Motor neuron (in vitro differentiated cells): ENCODE data around the gene LSG1. TPM values are rescaled to one million over a fixed set of nuclear protein-coding genes. Genes with fewer than 3 reads are reported as not detected.

Experiments
- ATAC-seq, 8 experiments: fragments of 200-7000 bp; cut with Tn5 transposase; replicated peaks in 6 of 8; 2 replicates each; pipeline ENCODE4 v1.8.0; 2021; ENCODE audit warnings: mild to moderate bottlenecking in 8 of 8, moderate library complexity in 8 of 8
- H3K27ac ChIP-seq, 2 donors: fragments of 250-450 bp; sonication (Bioruptor Pico); 2 replicates each; pipeline ENCODE4 v1.9.0; 2021; ENCODE audit warnings: antibody characterized with exemption in 2 of 2, mild to moderate bottlenecking in 2 of 2, moderate library complexity in 1 of 2
- H3K4me1 ChIP-seq, 2 donors: fragments of 250-450 bp; sonication (Bioruptor Pico); replicated peaks in 1 of 2; 2 replicates each; pipeline ENCODE4 v1.6.1; 2021; ENCODE audit warnings: antibody characterized with exemption in 2 of 2, mild to moderate bottlenecking in 2 of 2, moderate library complexity in 1 of 2
- H3K4me3 ChIP-seq, 5 donors: fragments of 250-450 bp; sonication (Bioruptor Pico); 2 replicates each; pipeline ENCODE4 v1.9.0; 2021; ENCODE audit warnings: antibody characterized with exemption in 5 of 5, mild to moderate bottlenecking in 5 of 5, moderate library complexity in 4 of 5
- WGBS, 10 experiments: fragments of 450-650 bp; shearing (Covaris generic); methylation state at CpG; one replicate each; pipeline ENCODE4 v1.0.0; 2022; 5-methylcytosine and 5-hydroxymethylcytosine counted together
- in situ Hi-C, 9 experiments: fragments of 400-800 bp; cut with MboI; loops; one replicate each; pipeline ENCODE4 v1.15.0; 2021; ENCODE audit warnings: low sequenced_read_pairs in 9 of 9, low pct_unique_long_range_greater_than_20kb in 2 of 9; ENCODE audit not compliant: unreplicated experiment in 9 of 9
- total RNA-seq, 8 experiments: library from RNA; unstranded; fragments of 300-600 nt; gene quantifications; 2 replicates each; pipeline versions ENCODE4 v1.2.3 to v1.2.4, GENCODE V29; 2022

LSG1 gene
- total RNA-seq, 8 experiments from 2014 or later: 16.9 to 42.7 (median 27.3) TPM

DNA sequence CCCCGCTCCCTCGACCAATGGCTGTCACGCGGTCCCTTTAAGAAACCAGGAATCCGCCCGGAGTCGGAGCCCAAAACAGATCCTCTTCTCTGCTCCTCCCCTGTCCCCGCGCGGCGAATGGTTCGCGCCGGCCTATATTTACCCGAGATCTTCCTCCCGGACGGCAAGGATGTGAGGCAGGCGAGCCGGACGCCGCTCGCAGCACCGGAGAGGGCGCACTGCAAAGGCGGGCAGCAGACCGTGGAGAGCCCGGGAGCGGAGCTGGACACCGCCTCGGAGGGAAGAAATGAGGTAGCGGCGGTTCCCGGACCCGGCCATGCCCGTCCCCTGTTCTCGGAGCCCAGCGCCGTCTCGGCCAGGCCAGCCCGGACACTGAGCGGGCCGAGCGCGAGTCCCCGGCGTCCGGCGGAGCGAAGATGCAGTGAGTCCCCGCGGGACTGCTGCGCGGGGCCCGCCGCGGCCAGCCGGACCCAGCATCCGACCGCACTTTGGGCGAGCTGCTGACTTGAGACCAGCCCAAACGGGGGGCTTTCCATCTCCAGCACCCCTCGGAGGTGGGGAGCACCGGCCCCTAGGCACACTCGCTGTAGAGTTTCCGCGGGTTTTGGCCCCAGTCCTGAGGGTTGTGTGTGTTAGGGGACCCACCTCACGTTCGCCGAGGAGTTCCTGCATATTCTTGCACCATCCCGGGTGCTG lies 13.9 kb upstream of the LSG1 start, which contains the start of gene FAM43A:
Gene FAM43A, plus strand, starts transcription at position 166 of the 696 bp plus-strand sequence. CDS start 944 bp downstream, outside the sequence.
- Histone ChIP-seq H3K27ac (no peak within 1 kb of the TSS), H3K4me1 (peaks cover 4 to 7% of the 10 kb centered on the region in 2 donors), H3K4me3 (peak within 1 kb of the TSS; percentile 39 to 47 (median 42))
- WGBS, 10 experiments: 0 to 4% (median 0%) methylated on average over 1 to 34 of the region's 70 CpGs; no CpG with 5 or more reads in 1 of the 10 experiments
- ATAC-seq: peak; percentile 49 to 80 (median 65)
- in situ Hi-C loops: loop anchor here (10.0 to 25.0 kb wide), 10 partner anchors 176 to 851 kb away; partner anchors contain the start of genes XXYLT1 (in 2 of the 9) and PPP1R2 (in 1 of the 9)

DNA sequence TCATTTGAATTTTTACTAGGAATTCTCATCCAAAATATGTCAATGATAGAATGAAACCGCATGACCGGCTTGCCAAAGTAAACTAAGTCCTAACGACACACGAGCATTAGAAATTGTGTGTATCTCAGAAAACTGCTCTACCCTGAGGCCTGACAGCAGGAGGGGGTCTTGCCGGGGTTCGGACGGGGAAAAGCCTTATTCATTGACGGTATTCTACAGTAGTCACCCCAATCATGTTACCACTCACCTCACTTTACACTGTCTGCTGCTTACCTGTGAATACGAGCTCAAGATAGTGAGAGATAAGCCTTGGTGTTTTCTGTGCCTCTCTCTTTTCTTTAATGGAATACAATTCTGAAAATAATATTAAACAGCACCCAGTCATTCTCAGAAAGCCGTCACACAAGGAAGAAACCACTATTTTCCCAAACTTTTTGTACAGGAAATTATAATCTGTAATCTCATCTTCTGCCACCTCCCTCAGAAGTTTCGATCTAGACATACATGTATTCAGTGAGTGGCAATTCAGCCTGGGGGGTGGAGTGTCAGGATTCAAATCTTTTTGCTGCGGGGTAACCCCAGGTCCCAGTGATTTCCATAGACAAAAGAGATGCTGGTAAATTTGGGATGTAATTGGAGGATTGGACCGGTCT lies 13.2 kb upstream of the LSG1 start:
- Histone ChIP-seq H3K27ac (no peak overlapping the region), H3K4me3 (peak overlapping the region; percentile 39 to 47 (median 42)), H3K4me1 (peaks cover 4 to 5% of the 10 kb centered on the region in 2 donors)
- no peak for ATAC-seq
- in situ Hi-C loops: loop anchor here (10.0 to 25.0 kb wide), 10 partner anchors 177 to 852 kb away; partner anchors contain the start of genes XXYLT1 (in 2 of the 9) and PPP1R2 (in 1 of the 9)
- 36 to 80% (median 62%) methylated on average over 2 to 13 of the region's 13 CpGs for WGBS, 10 experiments

DNA sequence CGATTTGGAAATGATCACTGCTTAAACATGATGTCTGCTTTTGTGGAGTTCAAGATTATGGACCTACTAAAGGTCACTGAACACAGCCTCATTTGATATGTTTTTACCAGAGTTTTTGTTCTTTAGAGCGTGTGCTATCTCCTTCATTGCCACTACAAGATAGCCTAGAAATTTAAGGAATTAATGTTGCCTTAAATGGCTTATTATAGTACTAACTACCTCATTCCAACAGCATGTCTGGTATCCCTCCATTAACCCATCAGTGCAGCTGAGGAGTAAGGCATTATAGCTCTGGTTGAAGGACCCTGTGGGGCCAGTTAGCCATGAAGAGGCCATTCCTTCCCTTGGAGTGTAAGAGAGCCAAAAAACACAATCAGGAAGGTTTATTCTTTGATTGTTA lies 11.4 kb upstream of the LSG1 start:
- Histone ChIP-seq H3K4me1 (peaks cover 4 to 5% of the 10 kb centered on the region in 2 donors), H3K4me3 (no peak overlapping the region), H3K27ac (no peak overlapping the region)
- in situ Hi-C loops: loop anchor here (10.0 to 25.0 kb wide), 10 partner anchors 179 to 854 kb away; partner anchors contain the start of genes XXYLT1 (in 2 of the 9) and PPP1R2 (in 1 of the 9)
- 70 to 100% (median 90%) methylated on average over 1 to 2 of the region's 2 CpGs; no CpG with 5 or more reads in 4 of the 10 experiments for WGBS, 10 experiments
- ATAC-seq: no peak

DNA sequence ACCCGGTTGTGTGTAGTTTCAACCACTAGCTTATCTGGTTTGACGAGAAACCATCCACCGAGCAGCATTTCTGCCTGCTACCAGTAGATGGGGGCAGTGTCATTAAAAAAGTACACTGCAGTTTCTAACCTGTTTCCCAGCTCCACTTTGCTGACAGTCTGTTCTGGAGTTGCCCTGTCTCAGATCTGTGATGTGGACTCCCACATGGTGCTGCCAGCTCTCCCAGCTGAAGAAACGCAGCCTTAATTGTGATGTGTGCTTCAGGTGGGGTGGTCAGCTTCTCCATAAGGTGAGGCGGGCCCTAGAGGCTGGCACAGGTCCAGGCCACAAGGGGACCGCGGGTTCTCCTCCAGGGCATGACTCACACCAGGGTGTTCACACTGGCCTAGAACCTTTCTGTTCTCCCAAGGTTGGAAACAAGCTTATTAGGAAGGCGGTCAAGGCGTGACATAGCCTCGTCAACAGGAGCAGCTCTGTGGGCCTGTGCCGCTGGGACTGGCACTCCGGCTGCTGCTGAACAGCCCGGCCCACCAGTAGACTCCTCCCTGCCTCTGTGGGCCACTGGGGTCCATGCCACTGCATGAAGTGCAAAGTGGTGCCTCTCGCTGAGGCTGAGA lies 10.8 kb upstream of the LSG1 start:
- Histone ChIP-seq H3K4me3 (no peak overlapping the region), H3K27ac (no peak overlapping the region), H3K4me1 (peaks cover 4 to 5% of the 10 kb centered on the region in 2 donors)
- 0 to 87% (median 33%) methylated on average over 1 to 5 of the region's 14 CpGs; no CpG with 5 or more reads in 3 of the 10 experiments for WGBS, 10 experiments
- ATAC-seq: peak; percentile 41 to 71 (median 52)
- in situ Hi-C loops: loop anchor here (10.0 to 25.0 kb wide), 10 partner anchors 179 to 854 kb away; partner anchors contain the start of genes XXYLT1 (in 2 of the 9) and PPP1R2 (in 1 of the 9)

DNA sequence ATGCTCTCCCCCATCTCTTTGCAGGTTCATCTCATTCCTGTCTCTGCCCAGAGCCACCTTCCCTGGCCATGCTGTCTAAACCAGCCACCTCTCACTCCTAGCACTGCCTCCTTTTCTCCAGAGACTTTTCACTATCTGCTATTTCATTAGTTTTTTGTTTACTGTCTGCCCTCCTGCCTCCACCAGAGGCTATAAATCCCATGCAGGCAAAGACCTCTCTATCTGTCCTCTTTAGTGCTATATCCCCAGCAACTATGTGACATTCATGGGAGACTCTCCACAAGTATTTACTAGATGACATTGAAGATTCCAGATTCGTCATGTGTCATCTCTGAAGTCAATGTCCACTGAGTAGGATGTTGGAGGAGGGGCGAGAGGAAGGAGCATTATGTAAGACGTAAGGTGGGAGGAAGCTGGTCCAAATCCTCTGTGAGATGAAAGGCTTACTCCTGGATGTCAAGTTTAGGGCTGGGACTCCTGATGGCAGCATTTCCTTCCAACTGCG lies 10.2 kb upstream of the LSG1 start:
- Histone ChIP-seq H3K27ac (no peak overlapping the region), H3K4me3 (no peak overlapping the region), H3K4me1 (peaks cover 4 to 5% of the 10 kb centered on the region in 2 donors)
- ATAC-seq: no peak
- in situ Hi-C loops: loop anchor here (10.0 to 25.0 kb wide), 10 partner anchors 180 to 855 kb away; partner anchors contain the start of genes XXYLT1 (in 2 of the 9) and PPP1R2 (in 1 of the 9)
- WGBS, 10 experiments: 0 to 82% (median 23%) methylated on average over 1 to 4 of the region's 4 CpGs; no CpG with 5 or more reads in 2 of the 10 experiments

DNA sequence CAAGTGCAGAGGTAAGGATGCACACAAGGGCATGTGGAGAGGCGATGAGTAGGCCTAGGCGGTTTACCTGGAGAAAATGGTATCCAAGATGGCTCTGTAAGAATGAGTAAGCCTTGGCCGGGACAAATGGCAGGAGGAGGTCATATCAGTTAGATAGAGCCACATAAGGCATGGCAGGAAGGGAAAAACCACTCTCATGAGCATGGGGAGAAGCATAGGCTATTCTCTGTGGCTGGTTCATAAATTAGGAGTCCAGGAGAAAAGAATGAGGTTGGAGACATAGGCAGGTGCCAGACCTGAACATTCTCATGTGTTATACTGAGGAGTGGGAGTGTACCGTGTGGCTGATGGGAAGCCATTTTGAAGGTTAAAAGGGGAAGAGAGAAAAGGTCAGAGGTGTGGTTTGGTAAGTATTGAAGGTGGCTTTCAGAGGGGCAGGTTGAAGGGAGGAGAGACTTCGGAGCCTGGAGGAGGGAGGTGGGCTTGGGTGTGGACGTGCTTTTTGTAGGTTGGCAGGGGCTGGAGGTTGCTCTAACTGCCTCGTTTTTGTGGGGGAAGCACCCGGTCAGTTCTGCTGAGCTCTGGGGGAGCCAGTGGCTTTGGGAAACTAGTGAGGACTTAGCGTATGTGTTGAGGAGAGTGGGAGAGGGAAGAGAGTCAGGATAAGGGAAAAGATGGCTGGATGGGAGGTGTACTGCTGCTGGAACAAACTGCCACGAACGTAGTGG lies 9.1 kb upstream of the LSG1 start:
- 50 to 100% (median 68%) methylated on average over 1 to 9 of the region's 11 CpGs for WGBS, 10 experiments
- Histone ChIP-seq H3K27ac (no peak overlapping the region), H3K4me3 (no peak overlapping the region), H3K4me1 (peaks cover 4 to 5% of the 10 kb centered on the region in 2 donors)
- no peak for ATAC-seq
- in situ Hi-C loops: loop anchor here (10.0 to 25.0 kb wide), 10 partner anchors 181 to 856 kb away; partner anchors contain the start of genes XXYLT1 (in 2 of the 9) and PPP1R2 (in 1 of the 9)

DNA sequence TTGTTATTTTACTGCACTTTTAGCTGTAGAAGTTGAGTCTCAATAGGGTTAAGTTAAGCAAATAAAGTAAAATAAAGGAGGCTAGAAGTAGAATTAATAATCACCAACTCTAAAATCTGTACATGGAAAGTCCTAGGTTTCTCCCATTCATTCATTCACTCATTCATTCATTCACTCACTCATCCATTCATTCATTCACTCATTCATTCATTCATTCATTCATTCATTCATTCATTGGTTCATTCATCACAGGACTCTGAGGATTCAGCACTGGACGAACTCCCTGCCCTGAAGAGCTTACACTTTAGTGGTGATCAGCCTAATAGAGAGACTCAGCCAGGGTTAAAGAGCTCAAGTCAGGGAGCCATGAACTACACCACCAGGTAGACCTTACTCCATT lies 4.5 kb upstream of the LSG1 start:
- ATAC-seq: no peak
- no peak overlapping the region for H3K4me3 ChIP-seq
- peaks cover 0 to 2% of the 10 kb centered on the region in 2 donors for H3K4me1 ChIP-seq
- 0 to 80% (median 50%) methylated on average over 1 of the region's 1 CpG; no CpG with 5 or more reads in 3 of the 10 experiments for WGBS, 10 experiments
- in situ Hi-C loops: loop anchor here (10.0 to 25.0 kb wide), 10 partner anchors 186 to 861 kb away; partner anchors contain the start of genes XXYLT1 (in 2 of the 9) and PPP1R2 (in 1 of the 9)
- no peak overlapping the region for H3K27ac ChIP-seq

DNA sequence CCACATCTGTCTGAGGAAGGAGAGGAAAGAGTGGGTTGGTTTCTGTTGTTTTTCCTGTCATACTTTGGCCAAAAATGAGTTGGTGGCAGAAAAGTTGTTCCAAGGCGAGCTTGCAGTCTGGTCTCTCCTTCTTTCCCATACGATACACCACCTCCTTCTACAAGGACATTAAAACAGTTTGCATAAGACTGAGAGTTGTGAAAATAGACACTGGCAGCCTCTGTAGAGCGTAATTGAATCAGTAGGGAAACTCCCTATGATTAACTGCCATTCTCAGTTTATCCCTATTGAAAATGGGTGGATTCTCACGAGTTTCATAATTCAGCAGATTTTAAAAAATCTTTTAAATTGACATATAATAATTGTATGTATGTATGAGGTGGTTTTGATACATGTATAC lies 3.7 kb upstream of the LSG1 start:
- Histone ChIP-seq H3K4me1 (peaks cover 2 to 5% of the 10 kb centered on the region in 2 donors), H3K27ac (no peak overlapping the region), H3K4me3 (no peak overlapping the region)
- peak in 2 of 8 experiments; percentile 13 to 25 for ATAC-seq
- WGBS, 10 experiments: 0 to 80% (median 35%) methylated on average over 1 to 4 of the region's 4 CpGs; no CpG with 5 or more reads in 2 of the 10 experiments
- in situ Hi-C loops: loop anchor here (10.0 to 25.0 kb wide), 10 partner anchors 187 to 862 kb away; partner anchors contain the start of genes XXYLT1 (in 2 of the 9) and PPP1R2 (in 1 of the 9)

DNA sequence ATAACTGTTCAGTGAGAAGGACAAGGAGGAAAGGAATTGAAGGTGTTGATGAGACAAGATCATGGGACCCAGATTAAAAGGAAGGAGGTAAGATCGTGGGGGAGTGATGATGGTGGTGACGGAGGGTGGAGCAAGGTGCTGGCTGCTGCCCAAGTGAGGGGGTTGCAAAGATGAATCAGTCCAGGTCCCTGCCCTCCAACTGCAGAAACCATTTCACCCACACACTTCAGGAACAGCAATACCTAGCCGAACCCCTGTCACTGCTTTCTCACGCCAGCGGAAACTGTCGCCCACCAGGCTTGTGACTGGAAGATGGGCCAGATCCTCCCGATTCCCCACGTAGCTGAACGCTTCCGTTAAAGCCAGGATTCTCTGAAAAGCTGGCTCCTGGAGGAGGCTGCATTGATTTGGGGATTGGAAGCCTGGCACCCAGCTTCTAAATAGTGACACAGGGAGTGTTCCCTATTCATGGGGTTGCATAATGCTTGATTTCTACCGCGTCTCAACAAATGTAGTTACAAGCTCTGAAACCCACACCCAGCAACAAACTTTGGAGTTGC lies 3.2 kb upstream of the LSG1 start:
- Histone ChIP-seq H3K4me1 (peaks cover 2 to 5% of the 10 kb centered on the region in 2 donors), H3K27ac (no peak overlapping the region), H3K4me3 (no peak overlapping the region)
- in situ Hi-C loops: loop anchor here (10.0 to 25.0 kb wide), 10 partner anchors 187 to 862 kb away; partner anchors contain the start of genes XXYLT1 (in 2 of the 9) and PPP1R2 (in 1 of the 9)
- ATAC-seq: peak in 2 of 8 experiments; percentile 20 to 47
- WGBS, 10 experiments: 7 to 58% (median 24%) methylated on average over 1 to 6 of the region's 12 CpGs; no CpG with 5 or more reads in 4 of the 10 experiments

DNA sequence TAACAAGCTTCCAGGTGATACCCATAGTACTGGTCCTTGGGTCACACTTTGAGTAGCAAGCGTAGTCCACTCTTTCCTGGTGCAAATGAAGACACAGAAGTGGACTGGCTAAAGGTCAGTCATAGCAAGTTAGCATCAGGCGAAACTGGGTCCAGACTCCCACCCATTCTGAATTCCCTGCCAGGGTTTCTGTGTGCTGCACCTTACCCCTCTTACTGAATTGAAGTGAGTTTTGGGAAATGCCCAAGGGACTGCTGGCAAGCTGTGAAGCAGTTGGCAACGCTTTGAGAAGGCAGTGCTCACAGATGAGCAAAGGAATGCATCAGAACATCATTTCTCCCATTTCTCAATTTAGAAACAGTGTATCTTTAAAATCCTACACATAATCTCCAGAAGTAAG lies 1.8 kb upstream of the LSG1 start:
- WGBS, 10 experiments: 0 to 100% (median 78%) methylated on average over 1 to 3 of the region's 3 CpGs; no CpG with 5 or more reads in 3 of the 10 experiments
- in situ Hi-C loops: loop anchor here in 2 of 9 experiments (10.0 kb wide), 2 partner anchors 581 to 591 kb away; no protein-coding TSS in a partner anchor
- no peak overlapping the region for H3K4me3 ChIP-seq
- H3K27ac ChIP-seq: no peak overlapping the region
- ATAC-seq: no peak
- H3K4me1 ChIP-seq: peaks cover 2 to 5% of the 10 kb centered on the region in 2 donors

DNA sequence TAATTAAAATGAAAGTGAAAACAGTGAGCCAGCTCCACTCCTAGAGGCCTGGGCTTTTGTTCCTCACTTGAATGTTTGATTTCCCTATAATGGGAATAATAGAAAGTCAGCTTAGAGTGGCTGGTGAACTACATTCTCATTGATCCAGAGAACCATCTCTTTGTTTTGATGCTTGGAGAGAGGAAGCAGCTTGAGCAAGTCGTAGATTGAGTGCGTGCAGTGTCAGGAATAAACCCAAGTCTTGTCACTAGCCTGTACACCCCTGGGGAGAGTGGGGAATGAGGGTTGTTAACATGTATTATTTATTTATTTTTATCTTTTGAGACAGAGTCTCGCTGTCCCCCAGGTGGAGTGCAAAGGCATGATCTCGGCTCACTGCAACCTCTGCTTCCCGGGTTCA lies 885 bp upstream of the LSG1 start:
- in situ Hi-C loops: loop anchor here in 2 of 9 experiments (10.0 kb wide), 2 partner anchors 582 to 592 kb away; no protein-coding TSS in a partner anchor
- Histone ChIP-seq H3K4me3 (peak overlapping the region; percentile 46 to 68 (median 50)), H3K27ac (peak overlapping the region in 1 of 2 donors; percentile 95), H3K4me1 (peaks cover 2 to 5% of the 10 kb centered on the region in 2 donors)
- WGBS, 10 experiments: 0 to 80% (median 32%) methylated on average over 1 to 4 of the region's 5 CpGs; no CpG with 5 or more reads in 1 of the 10 experiments
- ATAC-seq: peak in 1 of 8 experiments; percentile 1
